ENCODE measurements around the gene AHDC1.

DNA sequence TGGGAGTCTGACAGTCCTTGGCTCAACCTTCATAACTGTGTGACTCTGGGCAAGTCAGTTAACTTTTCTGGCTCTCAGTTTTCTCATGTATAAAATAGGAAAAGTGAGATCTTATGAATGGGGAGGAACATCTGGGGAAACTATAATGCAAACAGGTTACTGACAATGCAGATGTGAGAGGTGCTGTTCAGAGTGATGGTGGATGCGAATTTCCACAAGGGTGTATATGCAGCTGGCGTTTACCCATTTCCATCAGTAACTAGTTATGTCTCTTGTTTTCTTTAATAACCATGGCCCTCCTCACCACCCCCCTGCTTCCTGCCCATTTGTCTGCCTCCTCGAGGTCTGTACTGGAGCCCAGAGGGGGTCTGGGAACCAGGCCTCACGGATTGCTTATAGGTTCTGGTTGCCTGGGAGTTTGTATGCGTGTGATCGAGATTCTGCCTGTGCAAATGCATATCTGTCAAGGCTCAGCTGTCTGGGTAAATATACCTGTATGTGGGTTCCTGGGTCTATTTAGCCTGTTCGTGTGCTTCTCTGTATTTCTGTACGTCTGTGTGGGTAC lies 44.4 kb downstream of the AHDC1 start:
- TF ChIP-seq, protein P1, sequence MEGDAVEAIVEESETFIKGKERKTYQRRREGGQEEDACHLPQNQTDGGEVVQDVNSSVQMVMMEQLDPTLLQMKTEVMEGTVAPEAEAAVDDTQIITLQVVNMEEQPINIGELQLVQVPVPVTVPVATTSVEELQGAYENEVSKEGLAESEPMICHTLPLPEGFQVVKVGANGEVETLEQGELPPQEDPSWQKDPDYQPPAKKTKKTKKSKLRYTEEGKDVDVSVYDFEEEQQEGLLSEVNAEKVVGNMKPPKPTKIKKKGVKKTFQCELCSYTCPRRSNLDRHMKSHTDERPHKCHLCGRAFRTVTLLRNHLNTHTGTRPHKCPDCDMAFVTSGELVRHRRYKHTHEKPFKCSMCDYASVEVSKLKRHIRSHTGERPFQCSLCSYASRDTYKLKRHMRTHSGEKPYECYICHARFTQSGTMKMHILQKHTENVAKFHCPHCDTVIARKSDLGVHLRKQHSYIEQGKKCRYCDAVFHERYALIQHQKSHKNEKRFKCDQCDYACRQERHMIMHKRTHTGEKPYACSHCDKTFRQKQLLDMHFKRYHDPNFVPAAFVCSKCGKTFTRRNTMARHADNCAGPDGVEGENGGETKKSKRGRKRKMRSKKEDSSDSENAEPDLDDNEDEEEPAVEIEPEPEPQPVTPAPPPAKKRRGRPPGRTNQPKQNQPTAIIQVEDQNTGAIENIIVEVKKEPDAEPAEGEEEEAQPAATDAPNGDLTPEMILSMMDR (conservative IDR thresholded peaks at IDR 0.05; ENCODE audit: low read length), result no peak
- TF ChIP-seq EZH2phosphoT487 (IDR thresholded peaks at IDR 0.05; ENCODE audit: borderline replicate concordance, low read depth, low read length), result no peak
